ENCODE data around the gene PNKP.

- TF ChIP-seq RAD21 (IDR thresholded peaks at IDR 0.05 in 1 of 2, conservative IDR thresholded peaks at IDR 0.05 in 1 of 2; ENCODE audit: low read depth in 2 of 2, low read length in 2 of 2) (no peak), CTCF (IDR thresholded peaks at IDR 0.05; ENCODE audit: control extremely low read depth in 1 of 3, insufficient read depth in 1 of 3, low read depth in 1 of 3, low read length in 3 of 3) (no peak), RNF2 (IDR thresholded peaks at IDR 0.05; ENCODE audit: borderline replicate concordance, low read depth, low read length, missing control alignments, poor library complexity, severe bottlenecking) (no peak), BCL11A (IDR thresholded peaks at IDR 0.05; ENCODE audit: low read depth in 2 of 2, low read length in 2 of 2) (no peak), SP1 (IDR thresholded peaks at IDR 0.05; ENCODE audit: low read depth, low read length) (no peak), JUN (IDR thresholded peaks at IDR 0.05; ENCODE audit: low read depth, low read length) (no peak), TAF1 (IDR thresholded peaks at IDR 0.05; ENCODE audit: low read depth, low read length) (no peak; the same call in 1 of the 2 replicates), ZNF274 (IDR thresholded peaks at IDR 0.05; ENCODE audit: borderline replicate concordance, extremely low read depth, low read length) (no peak), EP300 (IDR thresholded peaks at IDR 0.05; ENCODE audit: borderline replicate concordance in 1 of 2, low read depth in 2 of 2, low read length in 2 of 2) (no peak; a peak in 1 of 3 replicates), ASH2L (IDR thresholded peaks at IDR 0.05; ENCODE audit: low read length) (peak; percentile 74), EZH2 (IDR thresholded peaks at IDR 0.05; ENCODE audit: low read depth, low read length, severe bottlenecking) (no peak)
Measured at GRCh38 chr19:49876422-49877019, 9.1 kb upstream of the PNKP start.

Measured in H1 (cell line).